ENCODE measurements around the gene CLASP2.
"Not testable (repeated sequence)": the region's sequence is repeated elsewhere in the genome, so short reads cannot be mapped to it uniquely, and the experiment has no call there.

The CLASP2 gene

DNA sequence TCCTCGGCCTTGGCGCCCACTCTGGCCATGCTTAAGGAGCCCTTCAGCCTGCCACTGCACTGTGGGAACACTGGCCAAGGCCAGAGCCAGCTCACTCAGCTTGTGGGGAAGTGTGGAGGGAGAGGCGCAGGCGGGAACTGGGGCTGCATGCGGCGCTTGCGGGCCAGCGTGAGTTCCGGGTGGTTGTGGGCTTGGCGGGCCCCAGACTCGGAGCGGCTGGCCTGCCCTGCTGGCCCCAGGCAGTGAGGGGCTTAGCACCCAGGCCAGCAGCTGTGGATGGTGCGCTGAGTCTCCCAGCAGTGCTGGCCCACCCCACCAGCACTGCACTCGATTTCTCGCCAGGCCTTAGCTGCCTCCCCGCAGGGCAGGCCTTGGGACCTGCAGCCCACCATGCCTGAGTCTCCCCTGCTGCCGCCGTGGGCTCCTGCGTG, 264.7 kb downstream of the CLASP2 start:
- no peak for DNase-seq (ENCODE audit: low spot score)

DNA sequence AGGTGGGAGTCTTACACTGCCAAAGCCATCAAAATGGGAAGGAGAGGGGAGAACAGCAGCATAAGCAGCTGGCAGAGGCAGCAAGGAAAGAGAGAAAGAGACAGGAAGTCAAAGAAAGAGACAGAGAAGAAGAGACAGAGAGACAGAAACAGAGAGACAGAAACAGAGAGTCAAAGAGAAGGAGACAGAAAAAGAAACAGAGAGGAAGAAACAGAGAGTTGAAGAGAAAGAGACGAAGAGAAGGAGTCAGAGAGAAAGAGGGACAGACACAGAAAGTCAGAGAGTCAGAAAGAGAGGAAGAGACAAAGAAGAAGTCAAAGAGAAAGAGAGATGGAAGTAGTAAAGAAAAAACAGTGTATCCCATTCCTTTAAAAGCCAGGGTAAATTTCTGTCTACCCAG, 266.1 kb downstream of the CLASP2 start:
- DNase-seq (ENCODE audit: low spot score) = not testable (repeated sequence)

DNA sequence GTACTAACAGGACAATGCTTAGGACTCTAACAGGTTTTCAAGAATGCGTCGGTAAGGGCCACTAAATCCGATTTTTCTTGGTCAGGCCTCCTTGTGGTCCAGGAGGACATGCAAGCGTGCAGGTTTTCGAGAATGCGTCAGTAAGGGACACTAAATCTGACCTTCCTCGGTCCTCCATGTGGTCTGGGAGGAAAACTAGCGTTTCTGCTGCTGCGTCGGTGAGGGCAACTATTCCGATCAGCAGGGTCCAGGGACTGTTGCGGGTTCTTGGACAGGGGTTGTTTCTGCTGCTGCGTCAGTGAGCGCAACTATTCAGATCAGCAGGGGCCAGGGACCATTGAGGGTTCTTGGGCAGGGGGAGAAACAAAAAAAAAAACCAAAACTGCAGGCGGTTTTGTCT, 270.1 kb downstream of the CLASP2 start:
- no peak for DNase-seq (ENCODE audit: low spot score)

DNA sequence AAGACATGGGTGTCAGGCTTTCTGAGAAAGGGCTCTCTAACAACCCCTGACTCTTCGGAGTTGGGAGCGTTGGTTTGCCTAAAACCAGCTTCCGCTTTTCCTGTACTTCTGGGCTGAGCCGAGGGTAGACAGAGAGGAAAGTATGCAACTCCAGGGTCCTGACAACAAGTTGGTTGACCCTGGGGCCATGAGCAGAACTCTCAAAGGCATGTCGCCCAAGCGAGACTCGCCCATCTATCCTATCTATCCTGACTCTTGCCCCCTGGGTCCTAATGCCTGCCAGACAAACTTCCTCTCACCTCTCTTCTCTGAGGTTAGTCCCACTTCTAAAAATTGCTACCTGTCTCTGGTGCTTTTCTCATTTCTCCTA, 270.8 kb downstream of the CLASP2 start:
- DNase-seq (ENCODE audit: low spot score) = not testable (repeated sequence)

Measured in CD4-positive, alpha-beta T cell treated with Interleukin-2 at 100 ng/mL for 4 hours (primary cell).